GM19328 (cell line): ENCODE measurements around the gene CELF2.

Experiments used
- ATAC-seq: cut with Tn5 transposase; IDR thresholded peaks from one replicate; pipeline ENCODE4 v1.9.1; 2021; ENCODE audit warnings: mild to moderate bottlenecking, moderate library complexity; ENCODE audit not compliant: unreplicated experiment

The CELF2 gene

GRCh38 chr10:11057018-11057417 lies 39.3 kb downstream of the CELF2 start:
- ATAC-seq, result no peak

GRCh38 chr10:11057448-11057847 lies 39.8 kb downstream of the CELF2 start:
- ATAC-seq, result no peak

DNA sequence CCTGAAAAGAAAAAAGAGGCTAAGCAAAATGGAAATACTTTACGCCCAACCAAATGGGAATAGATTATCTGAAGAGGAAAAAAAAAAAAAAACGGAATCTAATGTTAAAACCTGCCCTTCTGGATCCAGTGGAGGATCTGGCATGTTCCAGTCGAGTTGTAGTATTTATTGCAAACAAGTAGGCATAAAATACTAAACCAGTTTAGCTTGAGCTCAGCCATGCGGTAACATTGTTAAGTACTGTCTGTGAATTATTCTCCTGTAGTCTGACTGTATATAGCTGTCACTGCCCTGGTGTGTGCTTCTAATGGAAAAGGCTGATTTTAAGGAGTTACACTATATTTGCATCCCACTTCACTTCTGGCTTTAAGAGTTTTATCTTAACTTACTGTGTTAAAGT lies 40.3 kb downstream of the CELF2 start:
- ATAC-seq, result no peak

DNA sequence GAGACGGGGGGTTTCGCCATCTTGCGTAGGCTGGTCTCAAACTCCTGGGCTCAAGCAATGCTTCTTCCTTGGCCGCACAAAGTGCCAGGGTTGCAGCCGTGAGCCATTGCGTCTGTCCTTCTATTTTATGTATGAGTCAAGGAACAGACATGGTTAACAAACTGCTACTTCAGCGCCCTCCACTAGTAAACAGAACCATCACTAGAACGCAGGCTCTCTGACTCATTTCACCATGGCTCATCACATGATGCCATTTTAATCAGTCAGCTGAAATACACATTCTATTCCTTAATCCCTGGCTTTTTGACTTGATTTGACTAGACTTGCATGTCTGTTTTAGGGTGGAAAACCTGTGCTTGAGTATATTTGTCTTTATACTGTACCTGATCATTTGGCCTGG lies 41.3 kb downstream of the CELF2 start:
- ATAC-seq, result no peak

DNA sequence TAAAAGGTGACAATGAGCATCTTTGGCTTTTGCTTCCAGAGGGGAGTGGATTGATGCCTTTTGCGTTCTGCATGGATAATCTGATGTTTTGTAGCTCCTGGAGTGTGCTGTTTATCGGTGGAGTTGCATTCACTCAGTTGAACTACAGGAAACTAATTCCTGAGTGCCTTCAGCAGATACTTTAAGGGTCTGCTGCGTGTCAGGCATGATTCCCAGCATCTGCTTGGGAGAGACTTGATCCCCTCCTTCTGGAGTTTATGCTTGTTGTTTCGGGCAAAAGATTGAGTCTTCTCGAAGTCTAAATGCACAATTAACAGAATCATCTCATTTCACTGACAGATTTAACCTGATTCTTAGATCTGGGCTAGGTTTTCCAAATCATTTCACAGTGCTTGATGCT lies 46.2 kb downstream of the CELF2 start:
- ATAC-seq, result no peak

DNA sequence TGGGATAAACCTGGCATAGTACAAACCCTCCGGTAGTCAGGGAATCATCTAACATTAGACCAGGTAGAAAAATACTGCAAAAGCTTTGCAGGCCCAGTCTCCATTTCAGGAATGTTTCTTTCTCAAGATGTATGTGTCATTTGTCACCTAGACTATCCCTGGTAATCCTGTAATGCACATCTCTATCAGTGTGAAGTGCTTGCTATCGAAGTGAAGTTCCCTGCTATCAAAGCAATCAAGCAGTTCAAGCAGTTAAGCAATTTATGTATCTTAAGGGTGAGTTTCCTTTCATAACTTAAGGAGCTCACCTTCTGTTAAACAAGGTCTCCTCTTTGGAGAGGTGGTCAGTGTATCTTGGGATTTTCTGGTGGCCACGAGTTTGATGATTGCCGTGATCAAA lies 47.2 kb downstream of the CELF2 start:
- ATAC-seq, result no peak

DNA sequence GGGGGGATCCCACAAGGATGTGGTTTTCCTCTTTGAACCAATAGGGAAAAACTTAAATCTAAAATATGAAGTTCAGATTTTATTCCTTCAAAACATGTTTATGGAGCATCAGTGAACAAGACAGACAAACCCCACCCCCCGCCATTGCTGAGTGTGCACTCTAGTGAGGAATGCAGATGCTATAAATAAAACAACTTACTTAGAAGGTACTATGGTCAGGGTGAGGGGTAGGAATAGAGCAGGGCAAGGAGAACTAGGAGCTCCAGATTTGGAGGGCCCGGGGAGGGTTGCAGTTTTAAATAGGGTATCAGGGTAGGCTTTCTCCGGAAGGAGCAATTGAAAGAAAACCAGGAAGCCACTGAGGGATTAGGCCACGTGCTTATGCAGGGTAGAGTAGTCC lies 47.9 kb downstream of the CELF2 start:
- ATAC-seq, result no peak

DNA sequence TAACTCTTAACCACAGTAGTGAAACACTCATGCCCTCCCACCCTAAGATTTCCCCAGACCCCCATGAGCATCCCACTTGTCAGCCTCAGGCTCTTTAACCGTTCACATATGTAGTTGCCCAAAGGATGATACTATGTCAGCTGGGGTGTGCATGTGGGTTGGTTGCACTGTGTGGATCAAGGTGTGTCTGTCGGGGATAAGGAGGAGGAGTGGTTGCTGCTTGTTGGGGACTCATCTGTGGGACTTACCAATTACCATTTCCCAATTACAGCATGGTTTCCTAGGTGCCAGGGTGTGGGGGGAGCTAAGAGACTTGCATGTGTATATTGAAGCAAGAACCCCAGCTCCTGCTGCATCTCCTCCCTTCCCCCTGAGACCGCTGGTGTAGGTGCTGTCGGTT lies 48.8 kb downstream of the CELF2 start:
- ATAC-seq, result no peak

DNA sequence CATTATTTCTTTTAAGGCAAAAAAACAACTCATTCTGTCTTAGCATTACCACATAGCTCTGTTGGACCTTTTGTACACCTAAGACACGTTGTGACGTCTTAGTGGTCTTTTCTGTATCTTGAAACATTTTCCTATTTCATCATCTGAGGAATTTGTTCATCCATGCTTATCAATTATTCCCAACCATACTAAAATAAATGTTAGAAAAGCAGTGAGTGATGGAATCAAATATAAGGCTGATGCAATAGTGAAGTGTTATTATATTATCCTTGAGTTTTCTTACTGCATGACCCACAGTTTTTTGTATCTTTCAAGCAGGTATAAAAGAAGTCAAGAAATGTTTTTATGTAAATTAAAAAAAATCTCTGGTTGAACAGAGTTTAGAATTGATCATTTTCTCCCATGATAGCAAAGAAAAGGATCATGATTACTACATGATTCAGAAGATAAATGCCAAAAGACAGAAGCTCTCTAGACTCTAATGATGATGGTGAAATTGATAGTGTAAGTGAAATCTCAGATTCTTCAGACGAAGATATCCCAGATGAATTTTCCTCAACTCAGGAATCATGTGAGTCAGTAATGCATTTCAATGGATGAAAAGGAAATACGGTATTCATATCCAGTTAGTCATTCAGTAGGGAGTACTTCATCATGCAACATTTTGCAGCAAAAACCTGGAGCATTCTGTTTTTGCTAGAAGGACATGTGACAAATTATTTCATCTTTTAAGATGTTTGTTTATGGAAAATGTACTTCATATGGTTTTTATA lies 51.4 kb downstream of the CELF2 start:
- ATAC-seq, result no peak

DNA sequence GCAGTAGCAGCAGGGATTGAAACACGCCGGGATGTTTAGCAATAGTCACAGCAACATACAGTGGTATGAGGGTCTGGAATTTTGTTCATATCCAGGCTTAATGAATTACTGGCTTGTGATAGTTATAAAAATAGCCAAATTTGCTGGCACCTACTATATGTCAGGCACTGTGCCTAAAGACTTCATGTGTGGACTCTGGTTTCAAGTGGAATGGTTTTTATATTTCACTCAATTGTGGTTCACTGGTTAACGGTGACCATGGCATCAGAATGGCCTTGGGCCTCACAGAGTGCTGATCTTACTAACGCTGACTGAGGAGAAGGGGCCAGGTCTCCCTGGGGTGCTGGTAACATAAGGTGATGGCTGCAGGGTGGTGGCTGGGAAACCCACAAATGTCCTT lies 55.7 kb downstream of the CELF2 start:
- ATAC-seq, result no peak

DNA sequence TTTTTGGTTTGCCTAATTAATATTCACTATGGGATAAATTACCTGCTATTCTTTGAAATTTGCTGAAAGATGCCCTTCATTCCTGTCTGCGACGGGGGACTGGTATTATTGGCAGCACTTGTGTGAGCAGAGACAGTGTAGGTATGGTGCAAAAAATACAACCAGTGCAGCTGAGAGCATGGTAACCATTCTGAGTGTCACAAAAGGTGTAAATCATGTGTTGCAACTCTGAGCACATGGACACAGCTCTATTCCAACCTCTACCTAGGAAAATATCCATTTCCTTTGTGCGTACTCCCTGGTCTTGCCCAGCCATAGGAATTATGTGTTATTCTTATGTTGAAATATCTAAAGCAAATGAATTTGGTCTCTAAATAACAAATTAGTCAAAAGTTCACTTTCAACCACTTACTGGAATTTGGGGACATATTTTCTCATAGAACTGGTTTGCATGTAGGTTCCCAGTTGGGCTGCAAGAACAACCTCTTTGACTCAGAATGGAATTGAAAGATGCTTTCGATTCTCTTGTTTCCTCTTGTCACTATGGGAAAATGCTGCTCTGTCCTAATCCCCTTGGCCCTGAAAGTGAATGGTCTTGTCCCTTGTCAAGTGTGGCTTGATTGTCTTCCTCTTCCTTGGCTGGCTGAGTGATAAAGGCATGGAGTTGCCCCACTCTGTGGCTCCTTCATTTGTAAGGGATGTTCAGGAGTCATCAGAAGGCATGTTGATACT lies 57.0 kb downstream of the CELF2 start:
- ATAC-seq, result peak; percentile 82

DNA sequence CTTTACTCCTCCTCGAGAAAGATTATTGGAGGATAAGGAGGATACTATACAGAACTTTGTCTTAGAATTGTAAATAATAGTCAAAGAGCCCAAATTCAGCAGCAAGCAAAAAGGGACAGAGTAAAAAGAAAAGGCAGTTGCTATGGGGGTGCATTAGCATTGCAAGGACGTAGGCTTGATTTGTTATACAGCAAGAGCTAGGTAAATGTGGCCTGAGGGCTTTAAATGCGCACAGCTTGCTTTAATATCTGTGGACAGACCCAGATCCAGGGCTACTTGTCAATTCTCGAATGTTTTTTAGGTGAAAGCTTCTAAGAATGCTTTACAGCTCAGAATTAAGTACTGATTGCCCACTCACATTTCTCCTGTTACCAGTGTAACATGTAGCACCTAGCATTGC lies 58.5 kb downstream of the CELF2 start:
- no peak for ATAC-seq

DNA sequence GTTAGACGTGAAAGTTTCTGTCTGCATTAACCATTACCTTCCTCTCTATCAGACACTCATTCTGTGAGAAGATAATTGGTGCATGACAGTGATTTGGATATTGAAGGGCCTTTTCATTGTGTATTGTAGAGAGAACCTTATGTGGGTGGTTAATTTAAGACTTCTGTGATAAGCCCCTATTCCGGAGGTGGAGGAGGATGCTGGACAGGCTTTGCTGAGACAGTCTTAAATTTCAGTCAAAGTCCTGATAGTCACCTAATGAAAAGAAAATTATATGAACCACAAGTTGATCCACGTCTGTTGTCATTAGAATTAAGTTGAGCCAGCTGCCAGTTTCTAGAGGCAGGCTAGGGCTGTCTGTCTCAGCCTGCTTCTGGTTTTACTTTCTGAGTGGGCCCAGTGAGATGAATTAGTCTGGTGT lies 62.9 kb downstream of the CELF2 start:
- peak; percentile 71 for ATAC-seq

DNA sequence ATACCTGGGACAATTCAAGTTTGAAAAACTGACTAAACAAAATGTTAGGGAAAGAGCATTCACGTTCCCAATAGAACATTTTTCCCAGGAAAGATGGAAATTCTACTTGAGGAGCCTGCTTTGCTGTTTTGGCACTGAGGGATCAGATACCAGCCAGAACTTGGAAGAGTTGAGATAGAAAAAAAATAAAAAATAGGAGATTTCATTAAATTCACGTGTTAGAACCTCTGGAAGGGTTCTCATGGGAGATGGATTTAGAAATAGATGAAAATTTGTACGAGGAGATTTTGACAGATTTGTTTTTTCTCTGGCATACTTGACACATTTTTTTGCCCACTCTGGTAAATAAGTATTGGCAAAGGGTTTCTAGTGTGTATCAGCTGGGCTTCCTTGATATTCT lies 63.7 kb downstream of the CELF2 start:
- no peak for ATAC-seq

GRCh38 chr10:11082526-11082925 lies 64.9 kb downstream of the CELF2 start:
- ATAC-seq, result no peak

- ATAC-seq, result no peak
These were observed 65.4 kb downstream of the CELF2 start for GRCh38 chr10:11083051-11083450.

DNA sequence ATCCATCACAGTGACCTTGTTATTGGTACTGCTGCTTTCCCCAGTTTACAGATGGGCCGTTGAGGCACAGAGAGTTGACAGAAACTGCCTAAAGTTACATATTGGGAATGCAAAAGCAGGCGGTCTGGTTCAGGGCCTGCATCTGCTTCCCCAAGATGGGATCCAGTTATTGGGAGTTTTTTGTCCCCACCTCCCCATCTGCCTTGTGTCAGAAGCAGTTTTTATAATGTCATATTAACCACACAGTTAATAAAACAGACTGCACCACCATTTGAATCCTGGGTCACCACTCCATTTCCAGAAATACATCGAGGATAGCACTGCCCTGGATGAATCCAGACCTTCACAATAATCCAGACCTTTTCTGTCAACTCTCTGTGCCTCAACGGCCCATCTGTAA lies 67.9 kb downstream of the CELF2 start:
- no peak for ATAC-seq

DNA sequence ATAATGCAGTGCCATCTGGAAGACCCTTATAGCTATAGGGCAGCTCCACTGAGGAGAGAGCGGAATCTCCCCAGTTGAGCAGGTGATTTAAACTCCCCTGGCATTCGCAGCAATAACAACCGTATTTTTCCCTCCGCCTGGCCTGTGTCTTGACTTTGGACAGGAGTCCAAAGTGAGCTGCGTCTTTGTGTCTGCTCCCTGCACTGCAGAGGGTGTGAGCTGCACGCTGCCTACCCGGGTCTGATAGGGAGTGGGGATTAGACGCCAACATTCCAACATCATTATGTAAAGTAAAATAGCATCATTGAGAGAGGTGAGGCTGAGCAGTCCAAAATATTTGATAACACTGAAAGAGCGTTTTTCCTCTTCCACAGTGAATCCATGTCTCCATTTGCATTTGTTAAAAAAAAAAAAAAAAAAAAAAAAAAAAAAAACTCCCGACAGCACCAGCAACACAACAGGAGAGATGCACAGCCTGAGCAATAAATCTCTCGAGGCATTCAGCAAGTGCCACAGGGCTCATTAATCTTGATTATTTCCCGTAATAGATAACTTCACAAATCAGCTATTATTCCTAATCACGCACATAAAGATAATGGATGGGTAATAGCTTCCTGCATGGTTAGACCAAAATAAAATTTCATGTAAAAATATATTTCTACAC lies 68.6 kb downstream of the CELF2 start:
- no peak for ATAC-seq

GRCh38 chr10:11087372-11087771 lies 69.7 kb downstream of the CELF2 start:
- ATAC-seq, result no peak

- ATAC-seq, result no peak
These were observed 71.0 kb downstream of the CELF2 start for GRCh38 chr10:11088709-11089108.

DNA sequence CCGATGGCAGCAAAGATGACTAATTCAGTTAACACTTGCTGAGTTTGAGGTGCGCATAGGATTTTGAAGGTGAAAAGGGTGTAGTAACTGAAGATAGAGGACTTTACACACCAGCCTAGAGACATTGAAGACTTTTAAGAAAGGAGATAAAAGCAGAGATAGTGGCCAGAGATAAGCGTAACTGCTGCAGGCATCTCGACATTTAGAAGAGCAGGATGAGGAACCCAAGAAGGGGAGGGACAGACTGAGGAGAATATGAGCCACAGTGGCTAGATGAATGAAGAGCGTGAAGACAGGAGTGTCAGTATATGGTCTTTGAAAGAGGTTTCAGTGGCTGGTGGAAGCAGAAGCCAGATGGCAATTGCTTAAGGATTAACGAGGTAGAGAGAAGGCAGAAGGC lies 71.6 kb downstream of the CELF2 start:
- ATAC-seq, result no peak

- no peak for ATAC-seq
These were observed 73.9 kb downstream of the CELF2 start for GRCh38 chr10:11091517-11092102.
